GM21529 (cell line): Measurements from ENCODE around the gene UCP2.

Source experiments
- ATAC-seq: cut with Tn5 transposase; IDR thresholded peaks from one replicate; pipeline ENCODE4 v1.9.1; 2021; ENCODE audit not compliant: unreplicated experiment

Gene UCP2

DNA sequence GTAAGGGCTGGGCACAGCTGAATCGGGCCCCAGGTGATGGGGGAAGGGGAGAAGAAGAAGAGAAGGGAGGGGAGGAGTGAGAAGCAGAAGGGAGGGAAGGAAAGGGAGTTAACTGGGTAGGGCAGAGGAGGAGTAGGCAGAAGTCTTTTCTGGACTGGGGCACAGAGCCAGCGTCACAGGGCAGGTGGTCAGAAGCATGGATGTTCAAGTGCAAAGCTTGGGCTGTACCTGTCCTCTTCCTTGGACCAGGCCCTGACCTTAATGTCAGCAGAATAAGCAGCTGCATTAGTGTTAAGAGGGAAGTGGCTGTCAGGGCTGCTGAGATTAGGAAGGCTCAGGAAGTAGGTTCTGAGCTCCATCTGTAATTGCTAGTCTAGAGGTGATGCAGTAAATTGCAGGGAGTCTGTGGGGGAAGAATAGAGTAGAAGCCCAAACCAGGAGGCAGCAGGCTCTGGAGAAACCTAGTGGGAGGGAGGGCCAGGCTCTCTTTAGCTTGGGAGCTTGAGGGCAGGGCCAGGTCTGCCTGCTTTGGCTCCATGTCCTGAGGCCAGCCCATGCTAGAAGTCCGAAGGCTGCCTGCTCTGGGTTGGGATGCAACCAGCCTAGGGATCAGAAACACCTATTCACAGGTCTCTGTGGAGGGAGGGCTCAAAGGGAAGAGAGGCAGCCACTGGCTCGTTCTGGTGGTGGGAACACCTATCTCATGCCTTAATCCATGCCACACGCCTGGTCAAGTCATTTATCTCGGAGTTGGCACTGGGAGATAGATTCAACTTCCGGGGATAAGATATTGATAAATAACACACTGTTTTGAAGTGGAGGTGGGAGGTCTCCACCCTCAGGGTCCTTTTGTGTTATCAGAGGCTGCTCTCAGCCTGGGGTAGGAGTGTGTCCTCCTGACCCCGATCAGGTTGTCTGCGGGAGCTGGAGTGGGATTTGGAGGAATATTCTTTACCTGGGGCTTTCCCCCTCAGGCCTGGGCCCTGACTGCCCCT, 28.0 kb upstream of the UCP2 start:
- ATAC-seq: no peak

DNA sequence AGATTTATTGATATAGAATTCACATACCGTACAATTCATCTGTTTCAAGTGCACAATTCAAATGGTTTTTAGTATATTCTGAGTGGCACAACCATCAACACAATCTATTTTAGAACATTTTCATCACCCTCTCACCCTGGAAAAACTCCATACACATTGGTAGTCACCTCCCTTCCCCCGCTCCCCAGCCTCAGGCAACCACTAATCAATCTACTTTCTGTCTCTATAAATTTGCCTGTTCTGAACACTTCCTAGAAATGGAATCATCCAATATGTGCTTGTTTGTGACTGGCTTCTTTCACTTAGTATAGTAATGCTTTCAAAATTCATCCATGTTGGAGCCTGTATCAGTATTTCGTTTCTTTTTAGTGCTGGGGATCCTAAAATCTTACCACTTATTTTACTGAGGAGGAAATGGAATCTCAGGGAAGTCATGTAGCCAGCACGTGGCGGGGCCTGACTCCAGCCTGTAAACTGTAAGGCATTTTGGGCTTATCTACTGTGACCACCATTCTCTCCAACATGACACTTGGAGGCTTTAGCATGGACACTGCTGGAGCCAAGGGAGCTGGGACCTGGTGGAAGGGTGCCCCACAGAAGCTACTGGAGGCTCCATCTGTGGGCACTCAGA, 27.1 kb upstream of the UCP2 start:
- no peak for ATAC-seq

DNA sequence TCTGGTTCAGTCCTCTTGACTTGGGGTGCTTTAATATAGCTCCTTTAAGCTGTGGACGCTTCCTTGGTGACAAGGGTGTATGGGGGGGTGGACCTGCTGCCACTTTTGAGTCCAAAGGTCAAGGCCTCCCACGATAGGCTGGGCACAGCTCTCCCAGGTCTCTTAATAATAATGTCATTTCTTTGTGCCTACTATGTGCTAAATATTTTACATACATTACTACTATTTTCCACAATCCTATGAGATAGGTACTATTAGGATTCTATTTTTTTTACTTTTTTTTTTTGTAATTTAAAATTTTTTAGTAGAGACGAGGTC, 26.5 kb upstream of the UCP2 start:
- no peak for ATAC-seq

DNA sequence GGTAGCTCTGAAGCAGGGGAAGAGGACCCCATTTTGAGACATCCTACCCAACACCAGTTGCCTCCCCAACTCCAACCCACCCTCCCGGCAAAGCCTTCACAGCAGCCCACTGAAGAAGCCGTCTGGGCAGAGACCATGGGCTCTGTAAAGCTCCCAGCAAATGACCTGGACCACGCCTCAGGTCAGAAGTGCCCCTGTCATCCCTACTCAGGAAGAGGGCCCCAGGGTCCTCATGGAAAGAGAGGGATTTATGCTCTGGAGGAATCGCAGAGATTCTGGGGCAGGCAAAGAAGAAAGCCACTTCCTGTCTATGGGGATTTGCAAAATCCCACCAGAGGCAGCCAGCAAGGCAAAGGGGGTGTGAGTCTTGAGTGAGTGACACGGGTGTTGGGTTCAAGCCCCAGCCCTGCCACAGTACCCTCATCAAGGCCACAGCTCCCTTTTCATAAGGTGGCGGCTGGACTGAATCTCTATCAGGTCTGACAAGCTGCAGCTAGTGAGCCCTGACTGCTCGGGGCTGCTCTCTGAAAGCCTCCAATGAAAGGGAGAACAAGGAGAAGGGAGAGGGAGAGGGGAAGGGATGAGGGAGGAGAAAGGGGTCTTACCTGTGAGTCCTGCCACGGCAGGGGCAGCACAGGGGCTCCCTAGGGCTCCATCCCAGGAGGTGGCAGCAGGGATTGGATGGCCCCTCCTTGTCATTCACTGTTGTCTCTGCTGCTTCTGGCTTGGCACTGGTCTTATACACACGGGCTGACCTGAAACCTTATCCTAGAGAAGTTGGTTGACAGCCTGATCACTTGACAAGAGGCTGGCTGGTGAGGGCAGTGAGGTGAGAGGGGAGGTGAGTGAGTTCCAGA, 26.0 kb upstream of the UCP2 start, which contains the start of gene UCP3:
TSS of gene UCP3 (minus strand) at position 713 of the 857 bp plus-strand sequence. CDS start 2,043 bp downstream, outside the sequence.
- no peak for ATAC-seq

DNA sequence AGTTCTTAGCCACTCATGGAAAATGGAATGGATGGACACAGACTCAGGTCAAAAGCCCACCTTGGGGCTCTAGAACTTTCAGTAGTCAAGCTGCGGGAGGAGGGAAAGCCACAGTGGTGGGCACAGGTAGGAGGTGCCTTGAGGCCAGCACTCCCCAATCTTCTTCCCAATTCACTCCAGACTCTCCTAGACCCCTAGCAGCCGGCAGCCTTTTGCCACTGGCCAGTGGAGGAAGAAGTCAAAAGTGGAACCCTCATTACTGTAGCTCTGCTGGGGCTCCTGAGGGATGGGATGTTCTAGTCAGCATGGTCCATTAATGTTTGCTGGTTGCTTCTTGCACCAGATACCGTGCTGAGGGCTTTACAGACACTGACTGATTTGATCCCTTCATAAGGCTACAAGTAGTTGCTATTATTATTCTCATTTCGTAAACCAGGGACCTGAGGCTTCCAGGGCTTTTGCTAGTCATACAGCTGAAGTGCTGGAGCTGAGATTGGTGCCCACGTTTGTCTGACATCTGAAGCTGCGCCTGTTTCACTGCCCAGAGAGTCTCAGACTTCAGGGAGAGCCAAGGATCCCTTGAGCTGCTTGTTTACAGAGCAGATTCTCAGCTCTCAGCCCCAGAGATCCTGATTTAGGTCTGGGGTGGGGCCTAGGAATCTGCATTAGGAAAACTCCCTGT, 25.2 kb upstream of the UCP2 start:
- ATAC-seq: no peak

DNA sequence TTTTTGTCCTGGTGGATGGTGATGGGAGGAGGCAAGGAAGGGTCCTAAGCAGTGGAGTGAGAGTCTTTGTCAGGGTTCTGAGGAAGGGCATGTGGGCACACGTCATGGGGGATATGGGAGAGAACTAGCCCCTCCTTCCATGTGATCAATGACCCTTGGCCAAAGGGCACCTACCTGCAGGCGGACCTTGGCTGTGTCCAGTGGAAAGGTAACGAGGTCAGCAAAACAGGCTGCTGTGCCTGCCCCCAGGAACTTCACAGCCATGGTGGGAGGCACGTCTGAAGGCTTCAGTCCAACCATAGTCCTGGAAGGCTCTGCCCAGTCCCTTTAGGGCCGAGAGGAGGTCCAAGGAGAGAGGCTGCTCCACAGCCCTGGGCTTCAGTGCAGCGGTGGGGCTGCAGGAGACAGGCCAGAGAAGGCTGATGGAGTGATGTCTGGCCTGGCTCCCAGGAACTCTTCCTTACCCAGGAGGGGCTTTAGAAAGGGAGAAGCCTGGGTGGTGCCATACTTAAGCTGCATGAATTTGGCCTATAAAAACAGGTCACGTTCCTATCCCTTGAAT, 24.2 kb upstream of the UCP2 start:
- no peak for ATAC-seq

DNA sequence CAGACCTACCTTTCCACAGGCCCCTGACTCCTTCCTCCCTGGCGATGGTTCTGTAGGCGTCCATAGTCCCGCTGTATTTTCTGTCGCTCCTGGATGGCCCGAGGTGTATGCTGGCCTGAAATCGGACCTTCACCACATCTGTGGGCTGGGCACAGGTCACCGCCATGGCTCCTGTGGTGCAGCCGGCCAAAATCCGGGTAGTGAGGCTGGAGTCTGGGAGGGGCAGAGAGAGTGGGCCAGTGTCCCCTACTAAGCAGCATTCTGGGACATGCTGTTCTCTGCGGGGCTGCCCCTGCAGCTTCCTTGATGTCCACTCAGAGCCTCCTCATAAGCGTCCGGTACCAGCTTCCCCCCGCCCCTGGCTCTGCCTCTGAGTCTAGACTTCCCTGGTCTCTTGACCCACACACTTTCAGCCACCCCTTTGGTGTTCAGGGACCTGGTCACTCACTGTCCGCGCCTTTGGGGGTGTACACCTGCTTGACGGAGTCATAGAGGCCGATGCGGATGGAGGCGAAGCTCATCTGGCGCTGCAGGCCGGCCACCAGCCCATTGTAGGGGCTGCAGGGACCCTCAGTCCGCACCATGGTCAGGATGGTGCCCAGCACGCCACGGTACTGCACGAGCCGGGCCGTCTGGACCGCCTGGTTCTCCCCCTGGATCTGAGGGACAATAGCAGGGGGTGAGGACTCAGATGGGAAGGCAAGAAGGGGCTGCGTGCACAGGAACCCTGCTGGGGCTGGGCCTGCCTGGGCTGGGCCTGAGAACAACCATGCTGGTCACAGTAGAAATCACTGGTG, 23.3 kb upstream of the UCP2 start:
- no peak for ATAC-seq

DNA sequence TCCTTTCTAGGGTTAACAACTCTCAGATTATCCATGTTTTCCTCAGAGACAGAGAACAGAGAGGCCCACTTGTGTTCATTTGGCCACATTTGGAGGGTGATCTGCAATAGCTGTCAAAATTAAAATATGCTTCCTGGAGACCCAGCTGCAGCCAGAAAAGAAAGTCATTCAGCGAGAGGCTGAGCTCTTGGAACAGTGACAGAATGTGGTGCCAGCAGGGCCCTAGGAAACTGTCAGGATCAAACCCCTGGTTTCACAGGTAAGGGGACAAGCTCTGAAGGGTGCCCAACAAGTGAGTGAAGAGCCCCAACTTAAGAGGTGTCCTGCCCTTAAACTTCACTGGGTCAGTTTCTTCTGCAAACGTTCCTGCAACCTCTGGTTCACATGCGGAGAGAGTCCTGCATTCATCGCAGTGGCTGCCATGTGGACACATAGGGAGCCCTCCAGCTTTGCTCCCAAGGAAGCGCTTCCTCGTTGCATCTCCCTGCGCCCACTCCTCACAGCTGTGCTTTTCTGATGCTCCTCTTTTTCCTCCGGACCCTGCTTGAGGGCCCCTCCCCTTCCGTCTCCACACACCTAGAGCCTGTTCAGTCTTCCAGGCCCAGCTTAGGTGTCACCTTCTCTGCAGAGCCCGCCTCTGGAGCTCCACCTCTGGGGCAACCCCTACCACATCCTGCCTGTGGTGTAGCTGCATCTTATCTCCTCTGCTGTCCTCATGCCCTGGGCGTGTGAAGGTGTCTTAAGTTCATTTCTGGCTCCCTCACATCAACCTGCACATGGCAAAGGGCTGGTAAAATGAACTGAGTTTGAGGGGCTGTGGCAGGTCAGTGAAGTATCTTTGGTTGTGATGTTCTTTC, 22.3 kb upstream of the UCP2 start:
- no peak for ATAC-seq

DNA sequence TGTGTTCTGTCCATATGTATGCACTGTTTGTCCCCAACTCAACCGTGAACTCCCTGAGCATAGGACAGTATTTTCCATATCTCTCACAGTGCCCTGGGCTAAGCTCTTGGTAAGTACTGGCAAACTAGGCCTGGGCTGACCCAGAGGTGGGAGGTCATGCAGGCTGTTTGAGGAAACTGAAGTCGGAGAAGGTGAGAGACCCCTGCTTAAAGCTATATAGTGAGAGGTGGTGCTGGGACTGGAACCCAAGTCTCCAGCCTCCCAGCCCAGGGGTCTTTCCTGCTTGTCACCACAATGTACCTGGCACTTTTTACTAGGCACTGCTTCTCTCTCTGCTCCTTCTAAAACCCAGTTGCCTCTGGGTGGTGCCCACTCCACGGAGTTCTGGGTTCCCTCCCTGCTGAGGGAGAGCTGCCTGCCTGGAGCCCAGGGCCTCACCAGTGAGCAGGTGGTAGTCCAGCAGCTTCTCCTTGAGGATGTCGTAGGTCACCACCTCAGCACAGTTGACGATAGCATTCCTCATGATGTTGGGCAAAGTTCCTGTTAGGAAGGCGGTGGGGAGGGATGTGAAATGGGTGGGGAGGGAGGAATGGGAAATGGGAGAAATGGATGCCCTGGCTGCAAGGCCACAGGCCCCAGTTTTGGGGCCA, 21.5 kb upstream of the UCP2 start:
- ATAC-seq: no peak

DNA sequence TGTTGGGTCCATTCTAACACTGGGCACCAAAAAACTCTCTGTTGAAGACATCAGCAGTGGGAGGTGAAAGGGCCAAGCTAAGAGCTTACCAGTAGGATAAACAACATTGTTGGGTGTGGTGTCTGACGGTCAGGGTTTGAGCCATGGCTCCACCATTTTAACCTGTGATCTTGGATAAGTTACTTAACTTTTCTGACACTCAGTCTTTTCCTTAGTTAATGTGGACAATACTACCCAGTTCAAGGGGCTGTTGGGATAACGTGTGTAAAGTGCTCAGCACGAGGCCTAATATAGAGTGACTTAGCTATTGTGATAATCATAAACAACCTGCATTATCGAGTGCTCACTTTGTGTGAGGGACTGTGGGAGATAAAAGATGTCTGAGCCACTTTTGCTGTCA, 20.2 kb upstream of the UCP2 start:
- ATAC-seq: no peak

DNA sequence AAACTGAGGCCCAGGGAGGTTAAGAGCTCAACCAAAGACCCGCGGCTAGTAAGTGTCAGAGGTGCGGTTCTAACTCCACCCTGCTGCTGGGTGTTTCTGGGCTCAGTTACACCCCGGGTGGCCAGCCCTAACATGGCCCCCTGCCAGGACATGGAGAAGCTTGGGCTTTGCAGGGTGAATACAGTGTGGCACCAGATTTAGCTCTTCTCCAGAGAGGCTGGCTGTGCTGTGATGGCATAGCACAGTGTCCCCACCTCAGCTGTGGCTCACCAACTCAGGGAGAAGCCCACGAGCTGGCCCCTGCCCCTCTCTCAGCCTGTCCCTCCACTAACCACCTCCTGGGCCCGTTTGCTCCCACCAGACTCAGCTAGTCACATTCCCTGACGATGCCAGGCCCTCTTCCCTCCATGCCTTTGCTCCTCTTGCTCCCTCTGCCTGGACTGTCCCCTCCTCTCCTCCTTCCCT, 19.2 kb upstream of the UCP2 start:
- ATAC-seq: no peak

DNA sequence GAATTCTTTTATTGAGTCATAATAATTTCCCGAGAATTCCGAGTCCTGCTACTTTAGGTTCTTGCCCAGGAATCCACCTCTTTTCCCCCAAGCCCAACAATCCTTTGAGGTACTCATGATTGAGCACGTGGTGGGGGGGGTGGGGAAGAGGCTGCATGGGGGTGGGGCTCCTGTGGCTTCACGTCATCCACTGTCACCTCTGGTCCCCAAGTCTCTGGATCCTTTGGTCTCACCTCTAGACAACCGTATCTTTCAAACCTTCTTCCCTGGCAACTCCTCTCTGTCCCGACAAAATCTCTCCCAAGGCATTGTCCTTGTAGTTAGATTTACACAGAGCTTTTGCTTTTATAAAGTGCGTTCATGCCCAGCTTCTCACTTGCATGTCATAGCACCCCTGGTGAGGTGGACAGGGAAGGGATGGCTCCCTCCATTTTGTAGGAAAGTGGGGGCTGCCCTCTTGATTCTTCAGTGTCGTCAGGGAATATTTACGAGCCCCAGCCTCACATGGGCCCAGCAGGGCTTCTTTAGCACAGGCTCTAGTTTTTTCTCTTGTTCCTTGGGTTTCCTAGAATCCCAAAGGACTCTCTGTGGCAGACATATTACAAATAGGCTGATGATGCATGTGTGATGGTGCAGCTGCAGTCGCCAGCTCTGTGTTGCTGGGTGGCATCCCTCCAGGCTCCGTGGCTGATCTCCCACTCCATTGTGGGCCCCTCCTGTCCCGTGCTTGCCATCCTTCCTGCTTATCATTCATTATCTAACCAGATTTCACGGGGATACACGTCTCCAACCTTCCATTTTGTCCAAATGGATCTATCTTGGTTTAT, 17.9 kb upstream of the UCP2 start:
- no peak for ATAC-seq

DNA sequence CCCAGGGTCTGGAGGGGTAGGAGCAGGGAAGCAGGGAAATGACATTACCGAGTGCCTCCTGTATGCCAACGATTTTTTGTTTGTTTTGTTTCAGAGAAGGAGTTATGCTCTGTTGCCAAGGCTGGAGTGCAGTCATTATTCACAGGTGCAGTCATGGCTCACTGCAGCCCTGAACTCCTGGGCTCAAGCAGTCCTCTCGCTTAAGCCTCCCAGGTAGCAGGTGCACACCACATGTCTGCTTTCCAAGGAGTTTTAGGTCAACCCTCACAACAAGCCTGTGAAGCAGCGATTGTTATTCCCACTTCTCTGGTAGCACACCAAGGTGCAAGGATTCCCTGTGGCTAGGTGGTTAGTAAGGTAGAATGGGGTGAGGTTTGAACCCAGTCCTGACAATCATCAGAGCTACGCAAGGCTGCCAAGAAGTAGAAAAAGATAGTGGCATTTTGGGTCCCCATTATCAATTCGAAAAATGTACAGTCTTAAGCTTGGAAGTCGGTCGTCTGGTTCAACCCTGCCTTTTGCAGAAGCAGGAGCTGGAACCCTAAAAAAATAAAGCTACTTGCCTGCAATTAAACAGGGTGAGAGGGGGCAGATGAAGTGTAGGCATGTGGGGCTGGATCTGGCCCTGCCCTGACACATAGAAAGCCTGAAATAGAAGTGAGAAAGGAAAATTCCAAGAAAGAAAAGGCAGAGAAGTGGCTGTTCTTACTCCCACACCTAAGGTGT, 17.1 kb upstream of the UCP2 start:
- no peak for ATAC-seq

DNA sequence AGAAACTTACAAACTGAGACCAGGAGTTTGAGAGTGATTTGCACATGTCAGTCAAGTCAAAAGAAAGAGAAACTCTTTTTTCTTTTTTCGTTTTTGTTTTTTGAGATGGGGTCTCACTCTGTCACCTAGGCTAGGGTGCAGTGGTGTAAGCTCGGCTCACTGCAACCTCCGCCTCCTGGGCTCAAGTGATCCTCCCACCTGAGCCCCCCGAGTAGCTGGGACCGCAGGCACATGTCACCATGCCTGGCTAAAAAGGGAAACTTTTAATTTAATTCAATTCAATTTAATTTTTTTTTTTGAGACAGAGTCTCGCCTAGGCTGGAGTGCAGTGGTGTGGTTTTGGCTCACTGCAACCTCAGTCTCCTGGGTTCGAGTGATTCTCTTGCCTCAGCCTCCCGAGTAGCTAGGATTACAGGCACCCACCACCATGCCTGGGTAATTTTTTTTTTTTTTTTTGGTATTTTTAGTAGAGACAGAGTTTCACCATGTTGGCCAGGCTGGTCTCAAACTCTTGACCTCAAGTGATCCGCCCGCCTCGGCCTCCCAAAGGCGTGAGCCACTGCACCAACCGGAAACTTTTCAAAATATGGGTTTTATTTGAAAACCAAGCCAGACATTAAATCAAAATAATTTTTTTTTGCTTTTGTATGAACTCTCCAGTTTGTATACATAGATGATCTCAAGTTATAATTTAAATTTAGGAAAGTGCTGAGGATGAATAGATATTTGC, 16.4 kb upstream of the UCP2 start:
- no peak for ATAC-seq

DNA sequence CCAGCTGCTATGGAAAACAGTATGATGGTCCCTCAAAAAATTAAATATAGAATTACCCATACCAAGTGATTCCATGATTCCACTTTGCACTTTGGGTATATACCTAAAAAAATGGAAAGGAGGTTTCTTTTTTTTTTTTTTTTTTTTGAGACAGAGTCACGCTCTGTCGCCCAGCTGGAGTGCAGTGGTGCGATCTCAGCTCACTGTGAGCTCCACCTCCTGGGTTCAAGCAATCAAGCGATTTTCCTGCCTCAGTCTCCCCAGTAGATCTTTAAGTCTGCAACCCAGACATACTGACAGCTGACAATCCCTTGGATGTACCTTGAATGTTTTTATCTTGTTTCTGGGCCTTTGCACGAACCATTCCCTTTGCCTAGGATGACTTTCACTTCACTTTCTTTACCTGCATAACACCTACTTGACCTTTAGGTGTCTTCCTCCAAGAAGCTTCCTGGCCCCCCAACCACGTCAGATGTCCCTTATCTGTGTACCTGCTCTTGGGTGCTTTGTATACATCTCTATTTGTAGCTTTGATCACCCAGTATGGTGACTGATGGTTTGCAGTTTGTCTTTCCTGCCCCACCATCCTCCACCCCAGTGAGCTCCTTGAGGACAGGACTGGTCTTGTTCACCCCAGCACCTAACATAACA, 14.6 kb upstream of the UCP2 start:
- no peak for ATAC-seq
